ENCODE results near the gene SDCCAG8.

SDCCAG8 gene

GRCh38 chr1:243341074-243341473 lies 85.2 kb downstream of the SDCCAG8 start:
- DNase-seq, result no peak

- no peak for DNase-seq
Observed at GRCh38 chr1:243343970-243344937, 88.4 kb downstream of the SDCCAG8 start.

- no peak for DNase-seq
Observed at GRCh38 chr1:243345205-243345604, 89.4 kb downstream of the SDCCAG8 start.

GRCh38 chr1:243346016-243346415 lies 90.2 kb downstream of the SDCCAG8 start:
- no peak for DNase-seq

GRCh38 chr1:243346468-243346867 lies 90.6 kb downstream of the SDCCAG8 start:
- DNase-seq, result no peak

- DNase-seq, result no peak
Observed at GRCh38 chr1:243348331-243348730, 92.5 kb downstream of the SDCCAG8 start.

- DNase-seq, result no peak
Observed at GRCh38 chr1:243349128-243349527, 93.3 kb downstream of the SDCCAG8 start.

GRCh38 chr1:243351337-243351736 lies 95.5 kb downstream of the SDCCAG8 start:
- no peak for DNase-seq

GRCh38 chr1:243354511-243355153 lies 98.8 kb downstream of the SDCCAG8 start:
- DNase-seq, result no peak

- DNase-seq, result no peak
Observed at GRCh38 chr1:243363832-243364231, 108.0 kb downstream of the SDCCAG8 start.

- no peak for DNase-seq
Observed at GRCh38 chr1:243364330-243364729, 108.5 kb downstream of the SDCCAG8 start.

GRCh38 chr1:243364866-243365265 lies 109.0 kb downstream of the SDCCAG8 start:
- no peak for DNase-seq

- DNase-seq, result no peak
Observed at GRCh38 chr1:243367314-243367713, 111.5 kb downstream of the SDCCAG8 start.

GRCh38 chr1:243374412-243374811 lies 118.6 kb downstream of the SDCCAG8 start:
- DNase-seq, result no peak

GRCh38 chr1:243375596-243375995 lies 119.8 kb downstream of the SDCCAG8 start:
- DNase-seq, result no peak

- DNase-seq, result no peak
Observed at GRCh38 chr1:243378669-243379068, 122.8 kb downstream of the SDCCAG8 start.

- no peak for DNase-seq
Observed at GRCh38 chr1:243379208-243379607, 123.4 kb downstream of the SDCCAG8 start.

- DNase-seq, result no peak
Observed at GRCh38 chr1:243379706-243380105, 123.9 kb downstream of the SDCCAG8 start.

- no peak for DNase-seq
Observed at GRCh38 chr1:243388276-243388675, 132.4 kb downstream of the SDCCAG8 start.

- DNase-seq, result no peak
Observed at GRCh38 chr1:243390162-243390791, 134.4 kb downstream of the SDCCAG8 start.

GRCh38 chr1:243391355-243391754 lies 135.5 kb downstream of the SDCCAG8 start:
- DNase-seq, result no peak

GRCh38 chr1:243393096-243393495 lies 137.3 kb downstream of the SDCCAG8 start:
- DNase-seq, result no peak

GRCh38 chr1:243394066-243394465 lies 138.2 kb downstream of the SDCCAG8 start:
- DNase-seq, result no peak

Measured in activated CD4-positive, alpha-beta T cell treated with anti-CD3 and anti-CD28 coated beads for 1 hour (primary cell).